Spleen (tissue), 7 donors: ENCODE data around the gene CAV1.

Experiments
- CTCF ChIP-seq, 11 experiments: fragments of 200-600 bp in 7 of 11; fragments of 450-650 bp in 4 of 11; sonication (generic) in 4 of 11; IDR thresholded peaks in 8 of 11; conservative IDR thresholded peaks in 3 of 11; 1 replicate in 7 of 11; 2 replicates in 4 of 11; pipeline versions ENCODE4 v1.4.0 to v1.8.0; 2016 to 2021; ENCODE audit warnings: antibody characterized with exemption in 11 of 11, inconsistent platforms in 4 of 11, mild to moderate bottlenecking in 1 of 11
- POLR2A ChIP-seq, 3 donors: fragments of 450-650 bp; IDR thresholded peaks; one replicate each; pipeline ENCODE4 v1.5.1; 2017; ENCODE audit warnings: antibody characterized with exemption in 3 of 3, mild to moderate bottlenecking in 1 of 3
- donor health status: DM: no; HTN: no; CAD: no; lungs with moderate emphysema.
- donor health status: DM: no; HTN: no; CAD: no.
- donor health status: DM: no; HTN: no; CAD: no.

GRCh38 chr7:116560021-116560970 is 35.5 kb downstream of the CAV1 start:
- TF ChIP-seq POLR2A (IDR thresholded peaks at IDR 0.05) (no peak), CTCF (IDR thresholded peaks at IDR 0.05 in 8 of 11, conservative IDR thresholded peaks at IDR 0.05 in 3 of 11) (no peak)
